SJCRH30 (cell line): ENCODE data around the gene CEBPB. TPM values are rescaled to one million over a fixed set of nuclear protein-coding genes. Genes with fewer than 3 reads are reported as not detected.
A peak's percentile ranks its signal among the peaks of the same experiment; 100 is the strongest.

Experiments
- DNase-seq, 2 experiments: peaks; one replicate each; pipeline ENCODE4 v3.0.0-alpha.2; 2015 to 2020
- H3K27ac ChIP-seq: fragments of 250-450 bp; sonication (Bioruptor Pico); 2 replicates; pipeline ENCODE4 v1.5.1; 2020; ENCODE audit warnings: mild to moderate bottlenecking, moderate library complexity
- H3K27me3 ChIP-seq: fragments of 250-450 bp; sonication (Bioruptor Pico); 2 replicates; pipeline ENCODE4 v1.5.1; 2020; ENCODE audit warnings: mild to moderate bottlenecking, moderate library complexity
- H3K36me3 ChIP-seq: fragments of 250-450 bp; sonication (Bioruptor Pico); 2 replicates; pipeline ENCODE4 v1.5.1; 2020; ENCODE audit warnings: mild to moderate bottlenecking, moderate library complexity
- H3K4me1 ChIP-seq: fragments of 250-450 bp; sonication (Bioruptor Pico); 2 replicates; pipeline ENCODE4 v1.5.1; 2020; ENCODE audit warnings: mild to moderate bottlenecking, moderate library complexity
- H3K4me3 ChIP-seq: fragments of 250-450 bp; sonication (Bioruptor Pico); 2 replicates; pipeline ENCODE4 v1.5.1; 2020; ENCODE audit warnings: mild to moderate bottlenecking, moderate library complexity
- H3K9me3 ChIP-seq: fragments of 250-450 bp; sonication (Bioruptor Pico); replicated peaks from 2 replicates; pipeline ENCODE4 v1.5.1; 2020; ENCODE audit warnings: mild to moderate bottlenecking, moderate library complexity
- total RNA-seq: library from RNA; depleted of rRNA; stranded (reverse); fragments of >200 nt; shearing (Covaris generic); gene quantifications from 2 replicates; pipeline ENCODE4 v1.2.3, GENCODE V29; 2014; rRNA removed

CEBPB gene
- 6.6 and 9.3 TPM in 2 replicates for total RNA-seq

DNA sequence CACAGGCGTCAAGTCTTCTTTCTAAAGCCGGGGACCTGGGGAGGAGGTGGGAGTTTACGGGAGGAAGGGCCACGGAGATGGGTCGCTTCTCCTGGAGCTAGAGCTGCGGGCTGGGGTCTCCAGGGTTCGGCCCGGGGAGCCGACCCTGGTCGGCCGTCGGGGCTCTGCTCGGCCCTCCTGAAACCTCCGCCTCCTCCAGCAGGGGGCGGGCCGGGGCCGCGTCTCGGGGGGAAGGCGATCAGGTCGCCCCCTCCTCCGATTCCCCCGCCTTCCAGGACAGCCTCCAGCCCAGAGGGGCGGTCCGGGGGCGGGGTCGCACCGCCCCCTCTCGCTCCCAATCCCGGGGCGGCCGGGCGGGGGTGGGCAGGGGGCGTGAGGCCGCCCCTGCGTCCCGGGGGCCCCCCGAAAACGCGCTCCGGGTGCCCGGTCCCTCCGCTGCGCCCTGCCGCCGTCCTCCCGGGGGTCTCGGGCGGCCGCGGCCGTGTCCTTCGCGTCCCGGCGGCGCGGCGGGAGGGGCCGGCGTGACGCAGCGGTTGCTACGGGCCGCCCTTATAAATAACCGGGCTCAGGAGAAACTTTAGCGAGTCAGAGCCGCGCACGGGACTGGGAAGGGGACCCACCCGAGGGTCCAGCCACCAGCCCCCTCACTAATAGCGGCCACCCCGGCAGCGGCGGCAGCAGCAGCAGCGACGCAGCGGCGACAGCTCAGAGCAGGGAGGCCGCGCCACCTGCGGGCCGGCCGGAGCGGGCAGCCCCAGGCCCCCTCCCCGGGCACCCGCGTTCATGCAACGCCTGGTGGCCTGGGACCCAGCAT lies at the start of gene CEBPB:
TSS of gene CEBPB (plus strand) at position 580 of the 814 bp plus-strand sequence. CDS start at position 784, 204 bp downstream.
- Histone ChIP-seq H3K27ac (peak within 1 kb of the TSS; percentile 56), H3K4me1 (peaks cover 5% of the 10 kb centered on the region; the same call in 1 of the 2 replicates), H3K4me3 (peak within 1 kb of the TSS; percentile 66), H3K36me3 (no peaks in the 10 kb centered on the region), H3K9me3 (no peaks in the 10 kb centered on the region), H3K27me3 (no peaks in the 10 kb centered on the region)
- DNase-seq = peak; percentile 94 to 95

DNA sequence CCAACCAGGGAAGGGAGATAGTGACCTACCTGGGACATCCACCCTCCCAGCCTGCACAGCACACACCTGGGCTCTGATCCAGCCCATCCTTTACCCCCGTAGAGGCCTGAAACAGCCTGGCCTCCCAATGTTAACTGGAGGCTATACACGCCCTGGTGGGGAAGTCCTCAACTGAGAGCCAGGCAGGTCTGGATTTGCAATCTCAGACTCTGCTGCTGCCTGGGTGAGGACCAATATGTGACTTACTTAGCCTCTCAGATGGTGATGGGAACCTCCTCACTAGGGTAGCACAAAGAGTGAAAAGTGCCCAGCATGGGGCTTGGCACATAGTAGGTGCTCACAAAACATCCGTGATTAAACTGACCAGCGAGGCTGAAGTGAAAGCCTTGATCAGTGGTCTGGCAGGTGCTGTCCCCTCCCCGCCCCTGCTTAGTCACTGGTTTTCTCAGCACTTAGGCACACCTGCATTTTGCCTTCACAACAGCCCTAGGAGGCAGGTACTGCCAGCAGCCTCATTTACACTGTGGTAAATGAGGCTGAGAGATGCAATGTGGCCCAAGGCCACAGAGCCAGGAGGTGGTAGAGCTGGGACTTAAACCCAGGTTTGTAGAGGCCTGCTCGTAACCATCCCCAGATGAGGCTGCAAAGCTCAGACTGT lies 49.5 kb upstream of the CEBPB start:
- peaks cover 48% of the 10 kb centered on the region for H3K36me3 ChIP-seq
- DNase-seq = no peak

DNA sequence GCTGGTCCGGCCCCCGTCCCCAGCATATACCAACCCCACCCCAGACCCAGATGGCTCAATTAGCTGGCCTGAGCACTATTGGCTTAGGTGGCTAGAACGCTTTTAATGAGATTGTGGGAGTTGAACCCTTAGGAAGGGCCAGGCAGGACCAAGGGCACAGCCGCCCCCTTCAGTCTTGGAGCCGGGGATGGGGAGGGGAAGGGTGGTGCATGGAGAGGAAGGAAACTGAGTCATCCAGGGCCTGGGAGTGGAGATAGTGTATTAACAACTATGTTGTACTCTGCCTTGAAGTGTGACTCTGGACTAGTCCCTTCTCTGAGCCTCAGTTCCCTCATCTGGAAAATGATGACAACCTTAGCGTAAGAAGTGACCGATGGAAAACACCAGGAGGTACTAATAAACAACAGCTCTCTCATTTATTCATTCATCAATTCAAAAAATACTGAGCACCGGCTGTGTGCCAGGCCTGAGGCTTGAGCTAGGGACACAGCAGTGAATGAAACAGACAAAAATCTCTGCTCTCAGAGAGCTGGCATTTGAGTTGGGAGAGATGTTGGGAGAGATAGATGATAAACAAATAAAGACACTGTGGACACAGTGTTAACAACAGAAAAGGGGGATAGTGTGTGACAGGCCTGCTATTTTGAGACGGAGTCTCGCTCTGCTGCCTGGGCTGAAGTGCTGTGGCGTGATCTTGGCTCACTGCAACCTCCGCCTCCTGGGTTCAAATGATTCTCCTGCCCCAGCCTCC lies 48.6 kb upstream of the CEBPB start:
- Histone ChIP-seq H3K9me3 (no peaks in the 10 kb centered on the region), H3K4me3 (no peak overlapping the region), H3K27me3 (no peaks in the 10 kb centered on the region), H3K36me3 (peaks cover 52% of the 10 kb centered on the region), H3K27ac (no peak overlapping the region), H3K4me1 (peaks cover 24% of the 10 kb centered on the region)
- DNase-seq = no peak

More for the DNA sequence above, 49.5 kb upstream of the CEBPB start:
- Histone ChIP-seq H3K27ac (no peak overlapping the region), H3K4me3 (no peak overlapping the region), H3K27me3 (no peaks in the 10 kb centered on the region), H3K4me1 (peaks cover 18% of the 10 kb centered on the region), H3K9me3 (no peaks in the 10 kb centered on the region)

DNA sequence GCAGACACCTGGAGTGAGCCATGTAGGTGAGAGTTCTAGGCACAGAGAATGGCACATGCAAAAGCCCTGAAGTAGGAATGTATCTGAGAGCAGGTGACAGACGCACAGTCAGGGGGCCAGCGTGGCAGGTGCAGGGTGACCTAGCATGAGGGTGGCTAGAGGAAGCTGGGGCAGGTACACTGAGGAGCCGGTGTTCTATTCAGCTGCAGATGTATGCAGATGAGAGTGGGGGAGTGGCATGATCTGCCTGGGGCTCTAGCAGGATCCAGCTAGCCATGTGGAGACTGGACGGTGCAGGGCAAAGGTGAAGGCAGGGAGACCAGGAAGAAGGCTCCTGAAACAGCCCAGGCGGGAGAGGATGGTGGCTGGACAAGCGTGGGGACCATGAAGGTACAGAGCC lies 47.8 kb upstream of the CEBPB start:
- Histone ChIP-seq H3K4me1 (peaks cover 26% of the 10 kb centered on the region), H3K27ac (no peak overlapping the region), H3K4me3 (no peak overlapping the region), H3K36me3 (peaks cover 55% of the 10 kb centered on the region), H3K27me3 (no peaks in the 10 kb centered on the region), H3K9me3 (no peaks in the 10 kb centered on the region)
- no peak for DNase-seq

DNA sequence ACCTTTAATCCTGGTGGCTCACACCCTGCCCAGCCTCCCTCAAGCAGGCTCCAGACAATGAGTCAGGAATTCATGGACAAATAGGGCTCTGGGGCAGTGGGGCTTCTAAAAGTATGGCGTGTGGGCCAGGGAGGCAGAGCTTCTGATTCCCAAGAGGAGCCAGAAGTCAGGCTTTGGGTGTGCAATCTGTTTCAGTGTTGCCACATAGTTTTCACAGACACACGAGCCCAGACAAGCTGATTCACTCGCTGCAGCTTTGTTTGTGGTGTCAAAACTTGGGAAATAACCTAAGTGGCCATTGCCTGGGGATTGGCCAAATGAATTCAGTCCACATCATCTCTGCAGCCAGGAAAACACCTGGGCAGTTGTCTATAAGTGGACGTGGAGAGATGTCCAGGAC lies 46.3 kb upstream of the CEBPB start:
- no peaks in the 10 kb centered on the region for H3K9me3 ChIP-seq
- H3K27me3 ChIP-seq = no peaks in the 10 kb centered on the region
- H3K36me3 ChIP-seq = peaks cover 64% of the 10 kb centered on the region
- H3K4me1 ChIP-seq = peaks cover 15% of the 10 kb centered on the region
- no peak for DNase-seq
- H3K4me3 ChIP-seq = no peak overlapping the region
- H3K27ac ChIP-seq = no peak overlapping the region

DNA sequence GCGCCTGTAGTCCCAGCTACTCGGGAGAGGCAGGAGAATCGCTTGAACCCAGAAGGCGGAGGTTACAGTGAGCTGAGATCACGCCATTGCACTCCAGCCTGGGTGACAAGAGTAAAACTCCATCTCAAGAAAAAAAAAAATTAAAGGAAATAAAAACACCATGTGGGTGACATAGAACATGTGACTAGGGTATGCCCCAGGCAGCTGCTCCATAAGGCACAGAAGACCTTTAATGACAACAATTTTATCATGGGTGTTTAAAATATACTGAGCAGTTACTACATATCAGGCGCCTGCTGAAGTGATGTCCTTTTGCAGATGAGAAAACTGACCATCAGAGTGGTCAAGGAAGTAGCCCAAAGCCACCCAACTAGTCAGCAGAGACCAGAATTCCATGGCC lies 45.1 kb upstream of the CEBPB start:
- Histone ChIP-seq H3K27me3 (no peaks in the 10 kb centered on the region), H3K4me3 (no peak overlapping the region), H3K36me3 (peaks cover 55% of the 10 kb centered on the region), H3K4me1 (peaks cover 25% of the 10 kb centered on the region), H3K9me3 (no peaks in the 10 kb centered on the region), H3K27ac (no peak overlapping the region)
- no peak for DNase-seq

GRCh38 chr20:50146214-50146613 lies 44.4 kb upstream of the CEBPB start:
- Histone ChIP-seq H3K36me3 (peaks cover 53% of the 10 kb centered on the region), H3K9me3 (no peaks in the 10 kb centered on the region), H3K27ac (0 out of 2 replicates have a peak overlapping the region, but pooled peaks have one; percentile 17), H3K27me3 (no peaks in the 10 kb centered on the region), H3K4me3 (no peak overlapping the region), H3K4me1 (peaks cover 28% of the 10 kb centered on the region)
- DNase-seq = no peak

DNA sequence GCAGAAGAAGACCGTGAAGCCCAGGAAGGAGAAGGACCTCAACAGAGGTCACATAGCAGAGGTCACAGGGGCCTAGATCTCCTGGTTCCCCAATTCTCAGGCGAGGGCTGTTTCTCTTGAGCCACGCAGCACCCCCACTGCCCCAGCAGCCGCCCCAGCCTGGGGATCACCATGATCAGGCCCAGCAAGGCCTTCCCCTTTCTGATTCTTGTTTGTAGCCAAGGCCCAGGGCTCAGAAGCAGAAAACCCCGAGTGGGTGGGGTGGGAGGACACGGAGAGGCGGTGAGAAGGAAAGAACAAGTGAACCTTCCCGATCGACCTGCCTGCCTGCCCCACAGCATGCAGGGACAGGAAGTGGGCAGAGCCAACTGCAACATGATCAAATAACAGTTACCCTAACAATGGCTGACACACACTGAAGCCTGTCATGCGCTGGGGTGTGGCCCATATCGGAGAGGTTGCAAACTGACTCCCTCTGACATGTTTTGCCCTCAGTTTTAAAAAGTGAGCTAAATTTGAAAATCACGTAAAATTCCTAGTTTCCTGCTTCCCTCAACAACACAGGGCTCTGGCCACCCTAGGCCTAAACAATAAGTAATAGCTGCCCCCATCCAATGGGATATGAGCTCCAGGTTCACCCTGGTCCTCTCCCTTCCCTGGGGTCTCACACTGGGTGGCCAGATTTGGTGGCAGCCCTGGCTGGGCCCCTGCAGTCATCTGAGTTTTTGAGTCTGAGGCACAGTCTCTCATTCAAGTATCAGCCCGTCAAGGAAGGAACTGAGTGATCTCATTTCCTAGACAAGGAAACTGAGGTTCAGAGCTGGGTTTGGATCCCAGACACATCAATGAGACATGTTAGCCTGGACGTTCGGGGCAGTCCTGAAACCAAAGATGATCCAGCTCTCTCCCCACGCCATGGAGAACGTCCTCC lies 43.6 kb upstream of the CEBPB start:
- peaks cover 36% of the 10 kb centered on the region for H3K4me1 ChIP-seq
- peaks cover 48% of the 10 kb centered on the region for H3K36me3 ChIP-seq
- H3K27ac ChIP-seq = peak overlapping the region; percentile 17; the same call in 1 of the 2 replicates
- no peaks in the 10 kb centered on the region for H3K27me3 ChIP-seq
- H3K9me3 ChIP-seq = no peaks in the 10 kb centered on the region
- H3K4me3 ChIP-seq = no peak overlapping the region
- DNase-seq = peak; percentile 37 to 57

DNA sequence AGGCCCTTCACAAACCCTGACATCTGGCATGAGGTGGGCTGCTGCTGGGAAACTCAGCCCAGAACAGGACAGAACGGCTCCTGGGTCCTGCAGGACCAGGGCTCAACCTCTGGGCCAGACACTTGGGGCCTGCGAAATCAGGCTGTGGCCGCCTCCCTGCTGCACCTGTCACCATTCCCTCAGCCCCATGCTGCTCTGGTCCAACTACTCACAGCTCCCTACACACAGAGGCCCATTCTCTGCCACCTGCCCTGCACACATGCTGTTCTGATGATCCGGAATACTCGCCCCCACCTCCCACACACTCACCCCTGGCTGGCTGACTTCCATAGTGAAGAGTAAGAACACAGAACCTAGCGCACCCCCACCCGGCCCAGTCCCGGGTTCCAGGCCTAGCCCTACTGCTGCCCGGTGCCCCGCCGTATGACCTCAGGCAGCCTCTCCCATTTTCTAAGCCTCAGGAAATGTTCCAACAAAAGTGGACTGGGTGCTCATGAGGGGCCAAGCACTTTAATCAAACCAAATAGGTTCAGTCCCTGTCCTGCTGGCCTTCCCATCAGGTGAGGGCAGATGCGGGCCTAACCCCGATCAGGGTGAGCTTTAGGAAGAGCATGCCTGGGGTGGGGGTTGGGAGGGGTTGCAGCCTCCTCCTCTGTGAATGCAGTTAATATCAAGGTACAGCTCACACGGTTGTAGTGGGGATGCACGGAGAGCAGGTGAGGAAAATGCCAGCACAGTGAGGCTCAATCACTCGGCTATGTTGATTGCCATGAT lies 41.0 kb upstream of the CEBPB start:
- peak; percentile 57 to 71 for DNase-seq
- Histone ChIP-seq H3K9me3 (no peaks in the 10 kb centered on the region), H3K36me3 (peaks cover 28% of the 10 kb centered on the region), H3K27ac (peak overlapping the region; percentile 19), H3K4me1 (peaks cover 45% of the 10 kb centered on the region), H3K27me3 (no peaks in the 10 kb centered on the region), H3K4me3 (no peak overlapping the region)

DNA sequence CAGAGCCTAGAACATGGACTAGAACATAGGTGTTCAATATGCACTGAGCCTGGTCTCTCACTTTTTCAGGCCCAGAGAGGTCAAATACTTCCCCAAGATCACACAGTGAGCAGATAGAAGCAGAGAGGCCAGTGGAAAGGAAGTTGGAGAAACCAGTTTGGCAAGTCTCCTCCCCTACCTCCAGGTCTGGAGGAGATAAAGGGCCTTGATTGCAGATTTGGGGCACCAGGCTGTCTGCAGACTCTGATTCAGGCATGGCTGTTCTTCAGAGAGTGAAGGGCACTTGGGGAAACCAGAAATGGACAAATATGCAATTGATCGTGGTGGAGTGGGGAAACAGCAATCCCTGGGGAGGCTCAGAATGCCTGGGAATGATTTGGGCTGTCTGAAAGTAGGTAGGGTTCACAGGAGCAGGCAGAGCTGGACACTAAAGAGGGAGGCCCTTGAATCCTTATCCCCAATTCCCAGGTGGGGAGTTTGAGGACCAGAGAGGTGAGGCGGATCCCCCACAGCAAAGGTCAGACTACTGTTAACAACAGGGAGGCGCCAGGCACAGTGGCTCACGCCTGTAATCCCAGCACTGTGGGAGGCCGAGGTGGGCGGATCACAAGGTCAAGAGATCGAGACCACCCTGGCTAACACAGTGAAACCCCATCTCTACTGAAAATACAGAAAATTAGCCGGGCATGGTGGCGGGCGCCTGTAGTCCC lies 39.4 kb upstream of the CEBPB start:
- Histone ChIP-seq H3K27ac (no peak overlapping the region), H3K9me3 (no peaks in the 10 kb centered on the region), H3K4me3 (no peak overlapping the region), H3K36me3 (peaks cover 28% of the 10 kb centered on the region), H3K4me1 (peaks cover 45% of the 10 kb centered on the region), H3K27me3 (no peaks in the 10 kb centered on the region)
- DNase-seq = no peak

- DNase-seq = no peak
- Histone ChIP-seq H3K36me3 (peaks cover 19% of the 10 kb centered on the region), H3K4me1 (peaks cover 38% of the 10 kb centered on the region), H3K27ac (peak overlapping the region; percentile 55), H3K9me3 (no peaks in the 10 kb centered on the region), H3K4me3 (peak overlapping the region; percentile 96), H3K27me3 (no peaks in the 10 kb centered on the region)
Measured at GRCh38 chr20:50152394-50153152, 38.1 kb upstream of the CEBPB start.

GRCh38 chr20:50153153-50153499 lies 37.5 kb upstream of the CEBPB start:
- peak; percentile 48 to 50 for DNase-seq
- peak overlapping the region; percentile 55 for H3K27ac ChIP-seq
- H3K36me3 ChIP-seq = peaks cover 13% of the 10 kb centered on the region
- no peaks in the 10 kb centered on the region for H3K9me3 ChIP-seq
- no peaks in the 10 kb centered on the region for H3K27me3 ChIP-seq
- H3K4me3 ChIP-seq = peak overlapping the region; percentile 96
- peaks cover 42% of the 10 kb centered on the region for H3K4me1 ChIP-seq
